Thyroid gland (tissue), 4 donors: Measurements from ENCODE around the gene INAFM2. TPM values are rescaled to one million over a fixed set of nuclear protein-coding genes. Genes with fewer than 3 reads are reported as not detected.

Experiments used
- DNase-seq, 2 donors: peaks; one replicate each; pipeline ENCODE4 v3.0.0-alpha.2; 2019
- H3K27ac ChIP-seq, 3 donors: fragments of 200-600 bp; sonication (generic); 1 replicate in 2 of 3; 2 replicates in 1 of 3; pipeline ENCODE4 v1.5.1; 2016 to 2019; ENCODE audit warnings: mild to moderate bottlenecking in 1 of 3, moderate library complexity in 1 of 3
- H3K27me3 ChIP-seq: fragments of 200-600 bp; sonication (generic); one replicate; pipeline ENCODE4 v1.5.1; 2019
- H3K36me3 ChIP-seq, 2 donors: fragments of 200-600 bp; sonication (generic); one replicate each; pipeline ENCODE4 v1.5.1; 2016 to 2019
- H3K4me1 ChIP-seq, 2 donors: fragments of 200-600 bp; sonication (generic); one replicate each; pipeline ENCODE4 v1.5.1; 2017 to 2019
- H3K4me3 ChIP-seq, 3 donors: fragments of 200-600 bp; sonication (generic); replicated peaks in 1 of 3; 1 replicate in 2 of 3; 2 replicates in 1 of 3; pipeline ENCODE4 v1.5.1; 2016; ENCODE audit warnings: mild to moderate bottlenecking in 1 of 3
- H3K9me3 ChIP-seq: fragments of 200-600 bp; sonication (generic); one replicate; pipeline ENCODE4 v1.5.1; 2017
- POLR2A ChIP-seq, 2 donors: fragments of 450-650 bp; IDR thresholded peaks; one replicate each; pipeline ENCODE4 v1.6.1; 2017; ENCODE audit warnings: antibody characterized with exemption in 2 of 2, mild to moderate bottlenecking in 2 of 2, moderate library complexity in 1 of 2
- WGBS, 2 donors: methylation state at CpG; one replicate each; pipeline ENCODE4 v1.1.5; 2017; 5-methylcytosine and 5-hydroxymethylcytosine counted together
- intact Hi-C: fragments of 100-400 bp; cut with DNase I; formaldehyde crosslinking; loops from one replicate; pipeline ENCODE4 v1.15.1; 2023
- total RNA-seq, 4 donors: library from RNA; depleted of rRNA; stranded (reverse); fragments of >200 nt; gene quantifications; one replicate each; pipeline ENCODE4 v1.2.3, GENCODE V29; 2016
- TF ChIP-seq, protein P1 (sequence below), 6 experiments: fragments of 200-600 bp in 3 of 6; fragments of 450-650 bp in 3 of 6; sonication (generic) in 3 of 6; IDR thresholded peaks; one replicate each; pipeline ENCODE4 v1.5.1; 2016 to 2019; ENCODE audit warnings: antibody characterized with exemption in 6 of 6, mild to moderate bottlenecking in 2 of 6, inconsistent platforms in 1 of 6, moderate library complexity in 1 of 6

INAFM2 gene
- total RNA-seq, 4 donors from 2014 or later, result 47.5 to 86.9 (median 63.8) TPM

DNA sequence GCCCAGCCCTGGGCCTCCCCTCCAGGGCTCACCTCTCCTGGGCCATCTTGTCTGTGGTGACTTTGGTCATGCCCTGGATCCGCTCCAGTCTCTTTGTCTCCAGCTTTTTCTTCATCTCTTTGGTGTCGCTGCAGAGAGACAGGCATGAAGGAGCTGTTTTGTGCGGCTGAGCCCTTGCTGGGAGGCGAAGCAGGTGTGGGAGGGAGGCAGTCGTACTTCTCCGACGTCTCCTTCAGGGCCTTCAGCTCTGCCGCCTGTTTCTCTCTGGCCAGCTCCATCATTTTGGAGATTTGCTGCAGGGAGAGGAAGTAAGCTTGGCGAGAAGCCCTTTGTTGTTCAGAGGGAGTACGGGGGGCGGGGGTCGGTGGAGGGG lies 33.0 kb upstream of the INAFM2 start:
- Histone ChIP-seq H3K9me3 (no peaks in the 10 kb centered on the region), H3K4me1 (peaks cover 9 to 19% of the 10 kb centered on the region in 2 donors), H3K36me3 (no peaks in the 10 kb centered on the region), H3K4me3 (no peak overlapping the region), H3K27ac (no peak overlapping the region), H3K27me3 (no peaks in the 10 kb centered on the region)
- DNase-seq, result no peak
- 49 to 67% methylated on average over 8 to 11 of the region's 12 CpGs for WGBS, 2 donors
- intact Hi-C loops, result no loop called here
- TF ChIP-seq POLR2A (IDR thresholded peaks at IDR 0.05), result no peak
- TF ChIP-seq, protein P1, sequence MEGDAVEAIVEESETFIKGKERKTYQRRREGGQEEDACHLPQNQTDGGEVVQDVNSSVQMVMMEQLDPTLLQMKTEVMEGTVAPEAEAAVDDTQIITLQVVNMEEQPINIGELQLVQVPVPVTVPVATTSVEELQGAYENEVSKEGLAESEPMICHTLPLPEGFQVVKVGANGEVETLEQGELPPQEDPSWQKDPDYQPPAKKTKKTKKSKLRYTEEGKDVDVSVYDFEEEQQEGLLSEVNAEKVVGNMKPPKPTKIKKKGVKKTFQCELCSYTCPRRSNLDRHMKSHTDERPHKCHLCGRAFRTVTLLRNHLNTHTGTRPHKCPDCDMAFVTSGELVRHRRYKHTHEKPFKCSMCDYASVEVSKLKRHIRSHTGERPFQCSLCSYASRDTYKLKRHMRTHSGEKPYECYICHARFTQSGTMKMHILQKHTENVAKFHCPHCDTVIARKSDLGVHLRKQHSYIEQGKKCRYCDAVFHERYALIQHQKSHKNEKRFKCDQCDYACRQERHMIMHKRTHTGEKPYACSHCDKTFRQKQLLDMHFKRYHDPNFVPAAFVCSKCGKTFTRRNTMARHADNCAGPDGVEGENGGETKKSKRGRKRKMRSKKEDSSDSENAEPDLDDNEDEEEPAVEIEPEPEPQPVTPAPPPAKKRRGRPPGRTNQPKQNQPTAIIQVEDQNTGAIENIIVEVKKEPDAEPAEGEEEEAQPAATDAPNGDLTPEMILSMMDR (IDR thresholded peaks at IDR 0.05), result no peak

DNA sequence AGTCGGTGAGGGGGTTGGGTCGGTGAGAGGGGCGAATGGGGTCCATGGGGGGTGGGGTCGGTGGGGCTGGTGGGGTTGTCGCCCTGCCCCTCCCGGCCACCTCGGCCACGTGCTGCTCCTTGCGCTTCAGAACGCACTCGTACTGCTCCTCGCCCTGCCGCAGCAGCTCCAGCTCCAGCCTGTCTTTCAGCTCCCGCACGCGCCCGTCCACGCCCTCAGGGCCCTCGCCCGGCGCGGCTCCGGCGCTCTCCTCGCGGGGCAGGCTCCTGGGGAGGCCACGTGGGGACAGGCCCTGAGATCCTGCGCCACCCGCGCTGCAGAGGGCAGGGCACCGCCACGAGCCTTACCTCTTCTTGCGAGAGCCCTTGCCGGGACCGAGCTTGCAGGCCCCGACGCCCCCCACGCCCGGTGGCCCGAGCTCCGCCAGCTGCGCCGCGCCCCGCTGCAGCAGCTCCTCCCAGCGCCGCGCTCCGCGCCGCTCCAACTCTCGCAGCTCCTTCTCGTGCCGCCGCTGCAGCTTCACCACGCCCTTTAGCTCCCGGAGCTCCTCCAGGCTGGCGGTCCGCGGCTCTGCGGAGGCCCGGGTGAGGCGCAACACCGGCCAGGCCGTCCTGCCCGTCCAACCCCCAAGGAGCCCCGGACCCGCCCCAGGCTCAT lies 32.4 kb upstream of the INAFM2 start:
- peaks cover 14 to 24% of the 10 kb centered on the region in 2 donors for H3K4me1 ChIP-seq
- H3K36me3 ChIP-seq, result no peaks in the 10 kb centered on the region
- DNase-seq, result peak; percentile 72 to 73
- 8 to 12% methylated on average over 12 to 36 of the region's 68 CpGs for WGBS, 2 donors
- TF ChIP-seq, protein P1 (IDR thresholded peaks at IDR 0.05), result no peak
- TF ChIP-seq POLR2A (IDR thresholded peaks at IDR 0.05), result no peak
- no peaks in the 10 kb centered on the region for H3K9me3 ChIP-seq
- intact Hi-C loops, result no loop called here
- H3K27ac ChIP-seq, result no peak overlapping the region
- H3K27me3 ChIP-seq, result no peaks in the 10 kb centered on the region
- peak overlapping the region in 1 of 3 donors; percentile 16 for H3K4me3 ChIP-seq

DNA sequence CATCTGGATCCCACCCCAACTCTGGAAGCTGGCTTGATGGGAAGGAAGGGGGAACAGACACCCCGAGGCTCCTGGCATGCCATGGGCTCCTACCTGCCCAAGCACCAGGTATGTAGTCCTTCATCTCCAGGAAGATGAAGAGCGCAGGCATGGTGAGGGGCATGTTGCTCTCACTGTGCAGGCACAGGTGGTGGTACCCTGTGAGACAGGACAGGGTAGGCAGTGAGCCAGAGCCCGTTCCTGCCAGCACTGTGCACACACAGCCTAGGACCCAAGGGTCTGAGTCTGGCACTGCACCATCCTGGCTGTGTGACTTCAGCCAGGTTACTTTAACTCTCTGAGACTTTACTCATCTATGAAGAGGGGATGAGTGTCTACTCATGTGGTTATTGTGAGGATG lies 31.2 kb upstream of the INAFM2 start:
- no peak overlapping the region for H3K27ac ChIP-seq
- intact Hi-C loops, result no loop called here
- H3K27me3 ChIP-seq, result no peaks in the 10 kb centered on the region
- no peak for TF ChIP-seq POLR2A (IDR thresholded peaks at IDR 0.05)
- TF ChIP-seq, protein P1 (IDR thresholded peaks at IDR 0.05), result no peak
- H3K36me3 ChIP-seq, result no peaks in the 10 kb centered on the region
- H3K4me1 ChIP-seq, result peaks cover 19 to 34% of the 10 kb centered on the region in 2 donors
- no peak for DNase-seq
- H3K4me3 ChIP-seq, result no peak overlapping the region
- 83 to 88% methylated on average over 2 to 3 of the region's 3 CpGs for WGBS, 2 donors
- no peaks in the 10 kb centered on the region for H3K9me3 ChIP-seq

DNA sequence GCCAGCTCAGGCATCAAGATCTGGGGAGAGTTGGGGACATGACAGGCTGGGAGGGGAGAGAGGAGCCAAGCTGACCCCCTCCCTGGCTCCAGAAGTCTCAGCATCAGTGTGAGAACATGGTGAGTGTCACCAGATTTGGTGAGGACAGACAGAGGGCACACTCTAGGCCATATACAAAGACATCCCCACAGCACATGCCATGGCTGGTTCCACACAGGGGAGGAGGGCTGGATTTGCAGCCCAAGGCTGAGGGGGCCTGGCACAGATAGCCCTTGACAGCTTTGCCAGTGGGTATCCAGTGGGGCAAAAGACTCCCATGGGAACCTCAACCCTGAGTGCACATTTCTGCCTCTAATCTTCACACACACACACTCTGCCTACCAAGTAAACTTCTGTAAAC lies 30.5 kb upstream of the INAFM2 start:
- no peaks in the 10 kb centered on the region for H3K27me3 ChIP-seq
- H3K27ac ChIP-seq, result no peak overlapping the region
- H3K9me3 ChIP-seq, result no peaks in the 10 kb centered on the region
- no peaks in the 10 kb centered on the region for H3K36me3 ChIP-seq
- no peak for TF ChIP-seq POLR2A (IDR thresholded peaks at IDR 0.05)
- TF ChIP-seq, protein P1 (IDR thresholded peaks at IDR 0.05), result no peak
- DNase-seq, result no peak
- H3K4me3 ChIP-seq, result no peak overlapping the region
- peaks cover 19 to 34% of the 10 kb centered on the region in 2 donors for H3K4me1 ChIP-seq
- intact Hi-C loops, result no loop called here

DNA sequence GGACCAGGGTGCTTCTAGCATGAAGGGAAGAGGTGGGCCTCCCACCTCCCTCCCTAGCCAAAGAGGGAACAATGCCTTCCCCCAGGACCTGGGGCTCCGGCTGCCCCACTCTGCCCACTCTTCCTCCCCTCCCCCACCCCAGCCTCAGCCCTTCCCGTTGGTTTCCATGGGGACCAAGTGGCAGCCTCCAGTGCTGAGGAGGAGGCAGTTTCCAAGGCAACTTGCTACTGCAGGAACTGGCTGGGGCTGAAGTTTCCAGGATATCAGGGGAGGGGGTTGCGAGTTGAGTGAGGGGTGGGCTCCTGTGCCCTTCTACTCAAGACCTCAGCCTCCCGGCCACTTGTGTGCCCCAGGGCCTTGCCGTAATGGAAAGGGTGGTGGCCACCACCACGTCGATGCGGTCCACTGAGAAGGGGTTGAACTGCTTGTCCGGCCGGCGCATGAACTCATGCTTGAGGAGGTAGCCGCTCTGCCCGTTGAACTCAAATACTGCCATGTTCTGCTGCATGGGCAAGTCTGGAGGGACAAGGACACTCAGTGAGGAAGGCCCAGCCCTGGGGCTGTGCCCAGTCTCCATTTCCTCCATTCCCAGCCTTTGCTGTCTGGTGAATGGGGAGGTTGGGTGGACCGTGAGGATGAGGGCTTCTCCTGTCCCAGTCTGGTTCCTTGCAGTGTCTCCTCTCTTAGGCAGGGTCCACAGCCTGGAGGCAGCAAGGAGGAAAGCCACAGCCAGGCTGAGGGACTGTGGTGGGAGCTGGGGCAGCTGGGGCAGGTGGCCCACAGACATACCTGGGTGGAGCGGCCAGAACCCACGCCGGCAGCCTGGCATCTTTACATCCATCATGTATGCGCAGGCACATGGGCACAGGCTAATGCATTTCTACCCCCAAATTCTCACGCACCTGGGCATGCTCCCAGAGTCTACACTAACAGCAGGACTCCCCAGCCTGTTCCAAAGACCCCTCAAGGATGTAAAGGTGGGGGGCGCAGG lies 29.3 kb upstream of the INAFM2 start:
- Histone ChIP-seq H3K4me3 (no peak overlapping the region), H3K4me1 (peaks cover 19 to 31% of the 10 kb centered on the region in 2 donors), H3K9me3 (no peaks in the 10 kb centered on the region), H3K27ac (no peak overlapping the region), H3K36me3 (no peaks in the 10 kb centered on the region), H3K27me3 (no peaks in the 10 kb centered on the region)
- intact Hi-C loops, result no loop called here
- 77 to 85% methylated on average over 10 to 11 of the region's 20 CpGs for WGBS, 2 donors
- no peak for DNase-seq
- TF ChIP-seq, protein P1 (IDR thresholded peaks at IDR 0.05), result no peak
- no peak for TF ChIP-seq POLR2A (IDR thresholded peaks at IDR 0.05)
